Measurements from ENCODE around the gene TCF7.

The TCF7 gene

GRCh38 chr5:134153241-134153640, 38.8 kb downstream of the TCF7 start:
- TF ChIP-seq CTCF (IDR thresholded peaks at IDR 0.05; ENCODE audit: insufficient read depth, low read length, poor library complexity, severe bottlenecking) (no peak), EZH2phosphoT487 (conservative IDR thresholded peaks at IDR 0.05; ENCODE audit: low read length) (no peak)
- Histone ChIP-seq H3K9me2 (replicated peaks; ENCODE audit: insufficient read depth, low read length) (no peaks in the 10 kb centered on the region), H3K27ac (ENCODE audit: low read depth, low read length) (no peak overlapping the region), H3K36me3 (ENCODE audit: low read length) (peaks cover 13% of the 10 kb centered on the region; the same call in 1 of the 2 replicates), H3K79me2 (ENCODE audit: insufficient read depth, low read length) (no peaks in the 10 kb centered on the region), H3K4me2 (ENCODE audit: low read depth, low read length, poor library complexity, severe bottlenecking) (no peak overlapping the region), H4K20me1 (ENCODE audit: low read depth, low read length) (no peaks in the 10 kb centered on the region), H3K27me3 (ENCODE audit: low read length) (no peaks in the 10 kb centered on the region), H2AFZ (ENCODE audit: low read depth, low read length, severe bottlenecking) (no peak overlapping the region), H3K9ac (ENCODE audit: low read length) (no peak overlapping the region), H3K4me3 (ENCODE audit: insufficient read depth, low read length, poor library complexity, severe bottlenecking) (no peak overlapping the region), H3F3A (ENCODE audit: insufficient read depth) (no peaks in the 10 kb centered on the region; the same call in 1 of the 2 replicates), H3K9me3 (ENCODE audit: insufficient read depth, low read length) (no peaks in the 10 kb centered on the region)

- Histone ChIP-seq H2AFZ (ENCODE audit: low read depth, low read length, severe bottlenecking) (no peak overlapping the region), H3K27ac (ENCODE audit: low read depth, low read length) (no peak overlapping the region), H3K27me3 (ENCODE audit: low read length) (no peaks in the 10 kb centered on the region), H4K20me1 (ENCODE audit: low read depth, low read length) (no peaks in the 10 kb centered on the region), H3K9ac (ENCODE audit: low read length) (no peak overlapping the region), H3K9me2 (replicated peaks; ENCODE audit: insufficient read depth, low read length) (no peaks in the 10 kb centered on the region), H3K4me3 (ENCODE audit: insufficient read depth, low read length, poor library complexity, severe bottlenecking) (no peak overlapping the region), H3K9me3 (ENCODE audit: insufficient read depth, low read length) (no peaks in the 10 kb centered on the region), H3F3A (ENCODE audit: insufficient read depth) (no peaks in the 10 kb centered on the region; the same call in 1 of the 2 replicates), H3K36me3 (ENCODE audit: low read length) (peaks cover 13% of the 10 kb centered on the region; the same call in 1 of the 2 replicates), H3K79me2 (ENCODE audit: insufficient read depth, low read length) (no peaks in the 10 kb centered on the region), H3K4me2 (ENCODE audit: low read depth, low read length, poor library complexity, severe bottlenecking) (no peak overlapping the region)
- TF ChIP-seq CTCF (IDR thresholded peaks at IDR 0.05; ENCODE audit: insufficient read depth, low read length, poor library complexity, severe bottlenecking) (no peak), EZH2phosphoT487 (conservative IDR thresholded peaks at IDR 0.05; ENCODE audit: low read length) (no peak)
Observed at GRCh38 chr5:134153657-134154056, 39.2 kb downstream of the TCF7 start.

GRCh38 chr5:134161513-134162395, 47.3 kb downstream of the TCF7 start:
- Histone ChIP-seq H3K4me3 (ENCODE audit: insufficient read depth, low read length, poor library complexity, severe bottlenecking) (no peak overlapping the region), H2AFZ (ENCODE audit: low read depth, low read length, severe bottlenecking) (no peak overlapping the region), H3K27me3 (ENCODE audit: low read length) (no peaks in the 10 kb centered on the region), H3K36me3 (ENCODE audit: low read length) (peaks cover 35% of the 10 kb centered on the region), H4K20me1 (ENCODE audit: low read depth, low read length) (no peaks in the 10 kb centered on the region), H3K4me2 (ENCODE audit: low read depth, low read length, poor library complexity, severe bottlenecking) (no peak overlapping the region), H3K9me2 (replicated peaks; ENCODE audit: insufficient read depth, low read length) (no peaks in the 10 kb centered on the region), H3K27ac (ENCODE audit: low read depth, low read length) (no peak overlapping the region), H3K9ac (ENCODE audit: low read length) (no peak overlapping the region), H3K9me3 (ENCODE audit: insufficient read depth, low read length) (no peaks in the 10 kb centered on the region), H3K79me2 (ENCODE audit: insufficient read depth, low read length) (peaks cover 4% of the 10 kb centered on the region; the same call in 1 of the 2 replicates), H3F3A (ENCODE audit: insufficient read depth) (no peaks in the 10 kb centered on the region; the same call in 1 of the 2 replicates)
- TF ChIP-seq EZH2phosphoT487 (conservative IDR thresholded peaks at IDR 0.05; ENCODE audit: low read length): no peak
- no peak for TF ChIP-seq CTCF (IDR thresholded peaks at IDR 0.05; ENCODE audit: insufficient read depth, low read length, poor library complexity, severe bottlenecking)

Data from SU-DHL-6 (cell line).